Prostate gland (tissue), 2 donors: ENCODE measurements around the gene COL24A1.

ENCODE experiments used
- POLR2A ChIP-seq: fragments of 450-650 bp; IDR thresholded peaks from one replicate; pipeline ENCODE4 v1.6.1; 2016; ENCODE audit warnings: antibody characterized with exemption, mild to moderate bottlenecking
- TF ChIP-seq, protein P1 (sequence below), 4 experiments: fragments of 200-600 bp in 2 of 4; fragments of 450-650 bp in 2 of 4; sonication (generic) in 2 of 4; IDR thresholded peaks; 1 replicate in 3 of 4; 2 replicates in 1 of 4; pipeline ENCODE4 v1.5.1; 2016 to 2019; ENCODE audit warnings: antibody characterized with exemption in 4 of 4, mild to moderate bottlenecking in 2 of 4, moderate library complexity in 2 of 4

GRCh38 chr1:85898861-85899260, 257.7 kb downstream of the COL24A1 start:
- TF ChIP-seq, protein P1, sequence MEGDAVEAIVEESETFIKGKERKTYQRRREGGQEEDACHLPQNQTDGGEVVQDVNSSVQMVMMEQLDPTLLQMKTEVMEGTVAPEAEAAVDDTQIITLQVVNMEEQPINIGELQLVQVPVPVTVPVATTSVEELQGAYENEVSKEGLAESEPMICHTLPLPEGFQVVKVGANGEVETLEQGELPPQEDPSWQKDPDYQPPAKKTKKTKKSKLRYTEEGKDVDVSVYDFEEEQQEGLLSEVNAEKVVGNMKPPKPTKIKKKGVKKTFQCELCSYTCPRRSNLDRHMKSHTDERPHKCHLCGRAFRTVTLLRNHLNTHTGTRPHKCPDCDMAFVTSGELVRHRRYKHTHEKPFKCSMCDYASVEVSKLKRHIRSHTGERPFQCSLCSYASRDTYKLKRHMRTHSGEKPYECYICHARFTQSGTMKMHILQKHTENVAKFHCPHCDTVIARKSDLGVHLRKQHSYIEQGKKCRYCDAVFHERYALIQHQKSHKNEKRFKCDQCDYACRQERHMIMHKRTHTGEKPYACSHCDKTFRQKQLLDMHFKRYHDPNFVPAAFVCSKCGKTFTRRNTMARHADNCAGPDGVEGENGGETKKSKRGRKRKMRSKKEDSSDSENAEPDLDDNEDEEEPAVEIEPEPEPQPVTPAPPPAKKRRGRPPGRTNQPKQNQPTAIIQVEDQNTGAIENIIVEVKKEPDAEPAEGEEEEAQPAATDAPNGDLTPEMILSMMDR (IDR thresholded peaks at IDR 0.05): no peak
- no peak for TF ChIP-seq POLR2A
